Stimulated activated CD8-positive, alpha-beta memory T cell treated with anti-CD3 and anti-CD28 coated beads, Interleukin-4, amount 100 ng/mL, for 24 hours (primary cell): ENCODE measurements around the gene SULT1C2.
"Not testable (repeated sequence)": the region's sequence is repeated elsewhere in the genome, so short reads cannot be mapped to it uniquely, and the experiment has no call there.

Source experiments
- DNase-seq: peaks from one replicate; pipeline ENCODE4 v3.0.0-alpha.2; 2020; ENCODE audit warnings: low read depth

Gene SULT1C2

GRCh38 chr2:108351889-108352288, 63.2 kb downstream of the SULT1C2 start:
- DNase-seq = no peak

DNA sequence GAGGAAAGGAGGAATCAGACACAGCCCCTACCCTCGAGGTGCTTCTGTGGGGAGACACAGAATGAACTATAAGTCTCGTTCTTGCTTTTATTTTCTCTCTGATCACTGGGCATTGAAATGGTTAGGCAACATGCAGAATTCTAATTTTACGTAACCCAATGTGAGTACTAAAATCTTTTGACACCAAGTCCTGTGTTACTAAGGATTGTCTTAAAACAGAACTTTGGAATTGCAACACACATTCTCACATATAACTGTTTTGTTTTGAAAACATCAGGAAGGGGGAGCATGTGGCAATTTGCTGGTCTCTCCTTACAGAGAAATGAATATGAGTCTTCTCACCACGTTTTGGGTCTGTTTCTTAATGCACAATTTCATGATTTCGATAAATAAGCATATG, 65.4 kb downstream of the SULT1C2 start:
- DNase-seq = no peak

DNA sequence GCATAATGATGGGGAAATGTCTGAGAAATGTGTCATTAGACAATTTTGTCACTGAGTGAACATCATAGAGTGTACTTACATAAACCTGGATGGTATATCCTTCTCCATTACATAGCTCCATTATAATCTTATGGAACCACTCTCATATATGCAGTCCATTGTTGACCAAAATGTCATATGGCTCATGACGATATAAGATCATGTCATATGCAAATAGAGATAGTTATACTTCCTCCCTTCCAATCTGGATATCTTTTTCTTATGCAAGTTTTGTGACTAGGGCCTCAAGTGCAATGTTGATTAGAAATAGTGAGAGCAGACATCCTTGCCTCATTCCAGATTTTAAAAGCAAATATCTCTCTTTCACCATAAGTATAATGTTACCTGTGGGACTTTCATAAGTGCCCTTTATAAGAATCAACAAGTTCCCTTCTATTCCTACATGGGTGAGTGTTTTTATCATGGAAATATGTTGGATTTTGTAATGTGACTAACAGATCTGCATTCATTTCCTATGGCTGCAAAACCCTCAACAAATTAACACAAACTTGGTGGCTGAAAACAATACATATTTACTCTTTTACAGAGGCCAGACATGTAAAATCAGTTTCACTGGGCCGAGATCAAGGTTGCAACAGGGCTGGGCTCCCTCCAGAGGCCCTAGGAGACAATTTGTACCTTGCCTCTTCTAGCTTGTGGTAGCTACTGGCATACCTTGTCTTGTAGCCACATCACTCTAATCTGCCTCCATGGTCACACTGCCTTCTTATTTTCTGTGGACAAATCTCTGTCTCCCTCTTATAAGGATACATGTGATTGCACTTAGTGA, 67.4 kb downstream of the SULT1C2 start:
- DNase-seq = no peak

DNA sequence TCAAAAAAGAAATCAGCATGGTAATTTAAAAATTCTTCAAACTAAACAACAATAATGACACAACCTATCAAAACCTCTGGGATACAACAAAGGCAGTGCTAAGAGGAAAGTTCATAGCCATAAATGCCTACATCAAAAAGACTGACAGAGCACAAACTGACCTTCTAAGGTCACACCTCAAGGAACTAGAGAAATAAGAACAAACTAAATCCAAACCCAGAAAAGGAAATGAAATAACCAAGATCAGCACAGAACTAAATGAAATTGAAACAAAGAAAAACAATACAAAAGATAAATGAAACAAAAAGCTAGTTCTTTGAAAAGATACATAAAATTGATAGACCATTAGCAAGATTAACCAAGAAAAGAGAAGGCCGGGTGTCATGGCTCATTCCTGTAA, 70.6 kb downstream of the SULT1C2 start:
- not testable (repeated sequence) for DNase-seq
